Fibroblast of villous mesenchyme (primary cell): ENCODE data around the gene SUFU. TPM values are rescaled to one million over a fixed set of nuclear protein-coding genes. Genes with fewer than 3 reads are reported as not detected.

ENCODE experiments used
- DNase-seq: peaks from one replicate; pipeline ENCODE4 v3.0.0-alpha.2; 2010; ENCODE audit warnings: low read depth
- H3K4me3 ChIP-seq: 2 replicates; pipeline ENCODE4 v1.5.1; 2011; ENCODE audit warnings: low read depth, mild to moderate bottlenecking, low read length
- CTCF ChIP-seq: IDR thresholded peaks from 2 replicates; pipeline ENCODE4 v1.5.1; 2012; ENCODE audit warnings: low read depth, mild to moderate bottlenecking, low read length; ENCODE audit not compliant: insufficient read depth
- total RNA-seq: library from RNA; depleted of rRNA; stranded (reverse); fragments of >200 nt; gene quantifications from 2 replicates; pipeline ENCODE4 v1.2.3, GENCODE V29; 2012

The SUFU gene
- total RNA-seq, 1 donor = 3.9 TPM

- TF ChIP-seq CTCF = no peak
- no peak for DNase-seq
- H3K4me3 ChIP-seq = no peak overlapping the region
Observed at GRCh38 chr10:102651455-102652169, 147.8 kb downstream of the SUFU start.

GRCh38 chr10:102652170-102652916 is 148.6 kb downstream of the SUFU start:
- no peak for DNase-seq

GRCh38 chr10:102653060-102653459 is 149.3 kb downstream of the SUFU start:
- TF ChIP-seq CTCF = no peak
- no peak for DNase-seq
- H3K4me3 ChIP-seq = no peak overlapping the region

More at GRCh38 chr10:102652170-102652916, 148.6 kb downstream of the SUFU start:
- no peak overlapping the region for H3K4me3 ChIP-seq
- TF ChIP-seq CTCF = no peak

GRCh38 chr10:102654566-102654965 is 150.8 kb downstream of the SUFU start:
- no peak for TF ChIP-seq CTCF
- H3K4me3 ChIP-seq = no peak overlapping the region
- DNase-seq = no peak

GRCh38 chr10:102654969-102655368 is 151.2 kb downstream of the SUFU start:
- TF ChIP-seq CTCF = no peak
- no peak for DNase-seq
- H3K4me3 ChIP-seq = no peak overlapping the region

GRCh38 chr10:102656026-102656425 is 152.3 kb downstream of the SUFU start:
- no peak for TF ChIP-seq CTCF
- no peak overlapping the region for H3K4me3 ChIP-seq
- DNase-seq = no peak
